Mesothelial cell of epicardium (in vitro differentiated cells): Measurements from ENCODE around the gene HSPA12B. TPM values are rescaled to one million over a fixed set of nuclear protein-coding genes. Genes with fewer than 3 reads are reported as not detected.
A peak's percentile ranks its signal among the peaks of the same experiment; 100 is the strongest.

Source experiments
- DNase-seq, 2 experiments: peaks; one replicate each; pipeline ENCODE4 v3.0.0; 2021; ENCODE audit warnings: low spot score in 2 of 2; ENCODE audit not compliant: unreplicated experiment in 2 of 2
- H3K27ac Mint-ChIP-seq: 2 replicates; pipeline ENCODE4 v1.8.0; 2021; ENCODE audit warnings: mixed read lengths
- H3K27me3 Mint-ChIP-seq: 2 replicates; pipeline ENCODE4 v1.8.0; 2021; ENCODE audit warnings: low read depth, mixed read lengths
- H3K36me3 Mint-ChIP-seq: 2 replicates; pipeline ENCODE4 v1.8.0; 2021; ENCODE audit warnings: mixed read lengths
- H3K4me1 Mint-ChIP-seq: 2 replicates; pipeline ENCODE4 v1.8.0; 2021; ENCODE audit warnings: mixed read lengths
- H3K4me3 Mint-ChIP-seq: 2 replicates; pipeline ENCODE4 v1.8.0; 2021; ENCODE audit warnings: mild to moderate bottlenecking, moderate library complexity, mixed read lengths
- H3K9me3 Mint-ChIP-seq: 2 replicates; pipeline ENCODE4 v1.8.0; 2021; ENCODE audit warnings: mixed read lengths
- total RNA-seq: library from RNA; stranded (reverse); gene quantifications from 3 replicates; pipeline ENCODE4 v1.2.1, GENCODE V29; 2021
- TF ChIP-seq, protein P1 (sequence below): fragments of 200-600 bp; sonication (generic); IDR thresholded peaks from one replicate; pipeline ENCODE4 v1.5.0; 2021; ENCODE audit warnings: antibody characterized with exemption; ENCODE audit not compliant: unreplicated experiment

The HSPA12B gene
- total RNA-seq, 1 donor from 2014 or later, result 13.0 TPM

DNA sequence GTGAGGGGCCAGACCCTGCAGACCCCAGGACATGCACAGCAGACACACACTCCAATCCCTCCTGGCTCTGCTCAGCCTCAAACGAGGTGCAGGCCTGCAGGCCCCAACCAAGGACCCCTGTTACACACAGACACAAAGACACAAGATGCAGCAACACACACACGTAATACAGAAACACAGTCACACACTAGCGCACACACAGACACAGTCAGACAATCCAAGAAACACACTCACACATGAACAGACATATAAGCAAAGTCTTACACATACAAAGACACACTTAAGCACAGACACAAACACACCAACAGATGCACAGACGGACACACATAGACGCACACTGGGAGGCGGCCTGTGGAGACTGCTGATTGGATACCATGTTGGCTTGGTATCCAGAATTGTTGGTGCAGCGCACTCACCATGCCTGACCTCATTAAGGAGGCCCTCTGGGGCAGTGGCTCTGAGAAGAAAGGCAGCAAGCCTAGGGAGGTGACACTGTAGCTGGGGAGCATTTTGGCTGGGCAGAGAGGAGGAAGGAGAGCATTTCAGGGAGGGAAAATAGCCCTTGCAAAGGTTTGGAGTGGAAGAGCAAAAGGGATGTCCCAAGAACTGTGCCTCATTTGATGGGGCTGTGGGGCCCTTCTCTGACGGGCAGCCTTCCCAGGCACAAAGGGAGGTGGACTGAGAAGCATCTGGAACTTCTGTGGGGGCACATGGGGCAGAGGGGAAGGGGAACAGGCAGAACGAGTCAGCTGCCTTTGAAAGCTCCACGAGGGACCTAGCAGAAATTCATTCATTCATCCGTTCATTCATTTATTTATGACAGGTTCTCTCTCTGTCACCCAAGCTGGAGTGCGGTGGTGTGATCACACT is 1.4 kb upstream of the HSPA12B start:
- TF ChIP-seq, protein P1, sequence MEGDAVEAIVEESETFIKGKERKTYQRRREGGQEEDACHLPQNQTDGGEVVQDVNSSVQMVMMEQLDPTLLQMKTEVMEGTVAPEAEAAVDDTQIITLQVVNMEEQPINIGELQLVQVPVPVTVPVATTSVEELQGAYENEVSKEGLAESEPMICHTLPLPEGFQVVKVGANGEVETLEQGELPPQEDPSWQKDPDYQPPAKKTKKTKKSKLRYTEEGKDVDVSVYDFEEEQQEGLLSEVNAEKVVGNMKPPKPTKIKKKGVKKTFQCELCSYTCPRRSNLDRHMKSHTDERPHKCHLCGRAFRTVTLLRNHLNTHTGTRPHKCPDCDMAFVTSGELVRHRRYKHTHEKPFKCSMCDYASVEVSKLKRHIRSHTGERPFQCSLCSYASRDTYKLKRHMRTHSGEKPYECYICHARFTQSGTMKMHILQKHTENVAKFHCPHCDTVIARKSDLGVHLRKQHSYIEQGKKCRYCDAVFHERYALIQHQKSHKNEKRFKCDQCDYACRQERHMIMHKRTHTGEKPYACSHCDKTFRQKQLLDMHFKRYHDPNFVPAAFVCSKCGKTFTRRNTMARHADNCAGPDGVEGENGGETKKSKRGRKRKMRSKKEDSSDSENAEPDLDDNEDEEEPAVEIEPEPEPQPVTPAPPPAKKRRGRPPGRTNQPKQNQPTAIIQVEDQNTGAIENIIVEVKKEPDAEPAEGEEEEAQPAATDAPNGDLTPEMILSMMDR, result no peak
- H3K27me3 Mint-ChIP-seq, result peaks cover 46% of the 10 kb centered on the region
- peak overlapping the region; percentile 21 for H3K4me3 Mint-ChIP-seq
- DNase-seq, result no peak
- peaks cover 32% of the 10 kb centered on the region for H3K4me1 Mint-ChIP-seq
- no peak overlapping the region for H3K27ac Mint-ChIP-seq
- H3K9me3 Mint-ChIP-seq, result no peaks in the 10 kb centered on the region
- no peaks in the 10 kb centered on the region for H3K36me3 Mint-ChIP-seq

DNA sequence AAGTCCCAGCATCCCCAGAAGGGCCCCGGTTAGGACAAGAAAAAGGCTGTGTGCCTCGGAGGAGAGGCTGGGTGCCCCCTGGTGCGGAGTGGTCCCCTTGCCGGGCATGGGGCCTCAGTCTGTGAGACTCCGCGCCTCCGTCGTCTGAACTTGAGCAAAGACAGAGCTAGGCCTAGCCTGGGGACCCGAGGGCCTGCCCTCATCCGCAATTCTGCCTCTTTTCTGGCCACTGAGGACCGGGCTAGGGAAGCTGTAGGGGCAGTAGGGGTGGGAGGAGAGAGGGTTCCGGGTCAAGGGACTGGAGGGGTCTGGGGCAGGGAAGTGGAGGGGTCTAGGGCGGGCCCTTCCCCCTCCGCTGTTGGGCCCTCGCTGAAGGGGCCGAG is 550 bp upstream of the HSPA12B start:
- Mint-ChIP-seq H3K27ac (no peak overlapping the region), H3K4me3 (no peak overlapping the region), H3K9me3 (no peaks in the 10 kb centered on the region), H3K27me3 (peaks cover 44% of the 10 kb centered on the region), H3K36me3 (no peaks in the 10 kb centered on the region), H3K4me1 (peaks cover 32% of the 10 kb centered on the region)
- DNase-seq, result no peak
- TF ChIP-seq, protein P1, result no peak

DNA sequence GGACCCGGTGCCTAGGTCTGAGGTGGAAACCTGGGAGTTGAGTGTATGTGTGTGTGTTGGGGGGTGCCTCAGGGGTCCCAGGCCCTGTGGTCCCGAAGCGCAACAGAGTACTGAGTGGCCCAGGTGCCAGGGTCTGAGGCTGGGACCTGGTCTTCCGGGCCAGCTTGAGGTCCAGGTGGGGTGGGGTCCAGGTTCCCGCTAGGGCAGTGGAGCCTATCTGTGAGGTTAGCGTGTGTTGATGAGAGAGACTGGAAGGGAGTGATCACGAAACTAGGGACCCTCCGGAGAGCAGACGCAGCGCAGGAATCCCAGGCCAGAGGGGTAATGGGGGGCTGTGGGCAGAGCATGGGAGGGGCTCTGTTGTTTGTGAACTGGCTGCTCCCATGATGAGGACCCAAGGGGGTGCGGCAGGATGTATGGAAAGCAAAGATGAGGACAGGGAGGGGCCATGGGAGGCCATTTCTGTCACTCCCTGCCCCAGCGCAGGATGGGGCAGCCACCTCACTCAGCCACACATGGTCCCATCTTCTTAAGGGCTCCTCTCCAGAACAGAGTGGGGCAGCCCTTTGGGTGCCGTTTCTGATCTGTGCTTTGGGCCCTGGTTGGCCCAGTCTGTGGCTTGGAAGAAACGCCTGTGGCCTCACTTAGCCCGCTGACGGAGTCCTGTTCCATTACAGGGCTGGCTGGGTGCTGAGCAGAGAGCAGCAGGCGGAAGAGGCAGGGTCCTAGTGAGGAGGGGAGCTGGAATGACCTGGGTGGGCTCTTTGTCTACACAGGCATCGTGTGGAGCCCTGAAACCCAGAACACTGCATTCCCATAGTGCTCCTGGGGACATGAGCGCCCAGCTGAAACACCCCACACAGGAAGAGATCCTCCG is 872 bp downstream of the HSPA12B start:
- Mint-ChIP-seq H3K9me3 (no peaks in the 10 kb centered on the region), H3K36me3 (no peaks in the 10 kb centered on the region), H3K4me3 (peak overlapping the region; percentile 63), H3K4me1 (peaks cover 21% of the 10 kb centered on the region), H3K27ac (peak overlapping the region; percentile 21), H3K27me3 (peaks cover 30% of the 10 kb centered on the region)
- TF ChIP-seq, protein P1, result no peak
- no peak for DNase-seq

DNA sequence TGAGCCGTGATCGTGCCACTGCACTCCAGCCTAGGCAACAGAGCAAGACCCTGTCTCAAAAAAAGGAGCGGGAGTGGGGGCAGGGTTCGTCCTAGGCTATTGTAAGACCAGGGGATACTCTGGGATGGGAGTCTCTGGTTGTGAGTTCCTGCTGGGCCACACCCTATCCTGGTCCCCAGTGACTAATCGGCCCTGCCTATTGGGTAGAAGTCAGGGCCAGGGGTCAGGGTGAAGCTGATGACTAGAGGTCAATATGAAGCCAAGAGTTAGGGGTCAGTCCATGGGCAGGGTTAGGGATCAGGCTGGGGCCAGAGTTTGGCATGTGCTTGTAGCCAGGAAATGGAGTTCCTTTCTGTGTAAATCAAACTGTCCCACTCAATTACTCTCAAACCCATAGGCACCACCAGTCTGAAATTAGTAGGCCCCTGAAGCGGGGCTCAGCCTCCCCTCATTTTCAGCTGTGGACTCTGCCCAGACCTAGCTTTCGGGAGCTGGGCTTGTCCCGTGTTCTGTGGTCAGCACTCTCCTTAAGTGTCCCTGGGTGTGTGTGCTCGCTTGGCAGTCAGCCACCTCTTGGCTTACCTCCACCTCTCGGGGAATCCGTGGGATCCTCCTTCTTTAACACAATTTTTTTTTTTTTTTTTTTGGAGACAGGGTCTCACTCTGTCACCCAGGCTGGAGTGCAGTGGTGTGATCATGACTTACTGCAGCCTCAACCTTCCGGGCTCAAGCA is 1.8 kb downstream of the HSPA12B start:
- no peak overlapping the region for H3K27ac Mint-ChIP-seq
- DNase-seq, result no peak
- peaks cover 24% of the 10 kb centered on the region for H3K4me1 Mint-ChIP-seq
- H3K4me3 Mint-ChIP-seq, result peak overlapping the region; percentile 6
- no peaks in the 10 kb centered on the region for H3K36me3 Mint-ChIP-seq
- no peaks in the 10 kb centered on the region for H3K9me3 Mint-ChIP-seq
- TF ChIP-seq, protein P1, result no peak
- peaks cover 27% of the 10 kb centered on the region for H3K27me3 Mint-ChIP-seq

DNA sequence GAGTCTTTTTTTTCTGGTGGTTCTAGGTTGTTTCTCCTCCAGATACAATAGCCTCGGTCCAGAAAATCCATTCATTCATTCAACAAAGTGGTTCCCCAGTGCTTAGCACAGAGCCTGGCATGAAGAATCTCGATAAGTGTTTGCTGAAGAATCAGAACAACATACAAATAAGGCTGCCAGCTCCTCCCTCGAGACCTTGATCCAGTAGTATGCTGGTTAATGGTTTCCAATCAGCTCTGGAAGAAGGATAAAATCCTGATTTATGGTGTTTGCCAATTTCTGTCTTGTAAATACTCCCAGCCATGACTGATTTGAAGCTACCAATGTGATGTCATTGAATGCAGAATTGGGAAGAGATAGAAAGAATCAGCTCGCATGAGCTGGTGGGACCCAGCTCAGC is 3.3 kb downstream of the HSPA12B start:
- no peaks in the 10 kb centered on the region for H3K36me3 Mint-ChIP-seq
- no peak overlapping the region for H3K4me3 Mint-ChIP-seq
- no peak for DNase-seq
- TF ChIP-seq, protein P1, result no peak
- H3K9me3 Mint-ChIP-seq, result no peaks in the 10 kb centered on the region
- peaks cover 18% of the 10 kb centered on the region for H3K27me3 Mint-ChIP-seq
- H3K27ac Mint-ChIP-seq, result no peak overlapping the region
- peaks cover 31% of the 10 kb centered on the region for H3K4me1 Mint-ChIP-seq
